ENCODE results near the gene ARID5B.

DNA sequence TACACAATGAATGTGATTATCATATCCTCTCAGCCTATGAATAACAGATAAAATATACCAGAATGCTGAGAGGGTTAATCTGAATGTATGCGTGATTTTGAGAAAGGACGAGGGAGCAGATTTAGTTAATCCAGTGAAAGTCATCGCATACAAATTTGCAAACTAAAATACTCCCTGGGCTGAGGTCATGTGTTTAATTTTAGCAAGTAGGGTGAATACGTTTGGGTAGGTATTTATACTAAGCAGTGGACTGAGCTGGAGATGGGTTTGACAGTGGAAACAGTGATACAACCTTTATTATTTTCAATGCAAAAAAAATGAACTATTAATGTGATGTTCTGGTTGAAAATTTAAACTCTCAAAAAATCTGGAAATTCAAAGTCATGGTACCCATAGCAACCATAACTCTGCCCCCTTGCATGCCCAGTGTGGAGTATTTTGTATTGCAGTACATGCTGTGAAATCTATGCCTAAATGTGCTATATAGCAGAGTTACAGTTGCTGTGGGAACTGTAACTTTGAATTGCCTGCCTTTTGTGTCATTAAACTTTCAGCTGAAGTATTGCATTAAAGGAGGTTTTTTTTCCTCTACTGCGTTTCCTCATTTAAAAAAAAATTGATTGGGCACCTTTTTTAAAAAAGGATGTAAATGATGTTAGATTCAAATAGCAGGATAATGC lies 9.5 kb upstream of the ARID5B start:
- no peak for TF ChIP-seq POLR2AphosphoS5 (IDR thresholded peaks at IDR 0.05; ENCODE audit: insufficient read depth, low read depth, low read length)
- TF ChIP-seq EZH2 (IDR thresholded peaks at IDR 0.05; ENCODE audit: borderline replicate concordance, low read depth, low read length, severe bottlenecking), result no peak
- TF ChIP-seq, protein P1, sequence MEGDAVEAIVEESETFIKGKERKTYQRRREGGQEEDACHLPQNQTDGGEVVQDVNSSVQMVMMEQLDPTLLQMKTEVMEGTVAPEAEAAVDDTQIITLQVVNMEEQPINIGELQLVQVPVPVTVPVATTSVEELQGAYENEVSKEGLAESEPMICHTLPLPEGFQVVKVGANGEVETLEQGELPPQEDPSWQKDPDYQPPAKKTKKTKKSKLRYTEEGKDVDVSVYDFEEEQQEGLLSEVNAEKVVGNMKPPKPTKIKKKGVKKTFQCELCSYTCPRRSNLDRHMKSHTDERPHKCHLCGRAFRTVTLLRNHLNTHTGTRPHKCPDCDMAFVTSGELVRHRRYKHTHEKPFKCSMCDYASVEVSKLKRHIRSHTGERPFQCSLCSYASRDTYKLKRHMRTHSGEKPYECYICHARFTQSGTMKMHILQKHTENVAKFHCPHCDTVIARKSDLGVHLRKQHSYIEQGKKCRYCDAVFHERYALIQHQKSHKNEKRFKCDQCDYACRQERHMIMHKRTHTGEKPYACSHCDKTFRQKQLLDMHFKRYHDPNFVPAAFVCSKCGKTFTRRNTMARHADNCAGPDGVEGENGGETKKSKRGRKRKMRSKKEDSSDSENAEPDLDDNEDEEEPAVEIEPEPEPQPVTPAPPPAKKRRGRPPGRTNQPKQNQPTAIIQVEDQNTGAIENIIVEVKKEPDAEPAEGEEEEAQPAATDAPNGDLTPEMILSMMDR (IDR thresholded peaks at IDR 0.05; ENCODE audit: extremely low read depth in 1 of 2, insufficient read depth in 1 of 2, low read depth in 1 of 2, low read length in 2 of 2), result no peak
- no peak for TF ChIP-seq POLR2A (IDR thresholded peaks at IDR 0.05; ENCODE audit: low read depth, low read length)
- no peak for TF ChIP-seq MYC (IDR thresholded peaks at IDR 0.05; ENCODE audit: low read depth, low read length)
- TF ChIP-seq JUN (IDR thresholded peaks at IDR 0.05; ENCODE audit: borderline replicate concordance, insufficient read depth, insufficient read length, low read depth), result no peak
- TF ChIP-seq, protein P2, sequence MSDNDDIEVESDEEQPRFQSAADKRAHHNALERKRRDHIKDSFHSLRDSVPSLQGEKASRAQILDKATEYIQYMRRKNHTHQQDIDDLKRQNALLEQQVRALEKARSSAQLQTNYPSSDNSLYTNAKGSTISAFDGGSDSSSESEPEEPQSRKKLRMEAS (IDR thresholded peaks at IDR 0.05; ENCODE audit: insufficient read depth, insufficient read length), result no peak
- no peak for TF ChIP-seq FOS (IDR thresholded peaks at IDR 0.05; ENCODE audit: borderline replicate concordance, insufficient read depth, low read length)

Data from endothelial cell of umbilical vein (primary cell).